ENCODE measurements around the gene PFKL. TPM values are rescaled to one million over a fixed set of nuclear protein-coding genes. Genes with fewer than 3 reads are reported as not detected.

PFKL gene
- total RNA-seq, 1 experiment from 2014 or later = 67.5 TPM

- no peaks in the 10 kb centered on the region for H3K36me3 ChIP-seq (ENCODE audit: low read depth)
- ChIA-PET POLR2A (ENCODE audit: unreplicated experiment) (no interaction called here), CTCF (no interaction called here)
- no peaks in the 10 kb centered on the region for H3K79me2 ChIP-seq (ENCODE audit: low read depth)
- no peak overlapping the region for H2AFZ ChIP-seq
- no peaks in the 10 kb centered on the region for H3K9me2 ChIP-seq (ENCODE audit: insufficient read depth)
- intact Hi-C loops (cut with micrococcal nuclease; ENCODE audit: unreplicated experiment) = no loop called here
- H4K20me1 ChIP-seq (ENCODE audit: insufficient read depth) = no peaks in the 10 kb centered on the region
- H3K4me1 ChIP-seq (replicated peaks; ENCODE audit: insufficient read depth) = peaks cover 18% of the 10 kb centered on the region
- no peak for DNase-seq
- TF ChIP-seq EZH2 (IDR thresholded peaks at IDR 0.05; ENCODE audit: low read depth) (no peak), CTCF (conservative IDR thresholded peaks at IDR 0.05) (no peak)
- H3K4me3 ChIP-seq = no peak overlapping the region
- H3K9me3 ChIP-seq (ENCODE audit: insufficient read depth, low read depth) = no peaks in the 10 kb centered on the region
- no peaks in the 10 kb centered on the region for H3F3A ChIP-seq (ENCODE audit: insufficient read depth, low read depth)
- H3K27me3 ChIP-seq (ENCODE audit: insufficient read depth, low read depth) = no peaks in the 10 kb centered on the region
- BruUV-seq (replicated peaks) = no TSS peak
- H3K27ac ChIP-seq = no peak overlapping the region
- no peak overlapping the region for H3K4me2 ChIP-seq
These were observed 41.7 kb upstream of the PFKL start for GRCh38 chr21:44258056-44258725.

GRCh38 chr21:44259082-44259705 is 40.7 kb upstream of the PFKL start:
- DNase-seq = no peak
- BruUV-seq (replicated peaks) = no TSS peak
- H3F3A ChIP-seq (ENCODE audit: insufficient read depth, low read depth) = no peaks in the 10 kb centered on the region
- H3K27me3 ChIP-seq (ENCODE audit: insufficient read depth, low read depth) = no peaks in the 10 kb centered on the region
- peaks cover 18% of the 10 kb centered on the region for H3K4me1 ChIP-seq (replicated peaks; ENCODE audit: insufficient read depth)
- ChIA-PET CTCF (no interaction called here), POLR2A (ENCODE audit: unreplicated experiment) (no interaction called here)
- no peaks in the 10 kb centered on the region for H3K36me3 ChIP-seq (ENCODE audit: low read depth)
- no peaks in the 10 kb centered on the region for H3K79me2 ChIP-seq (ENCODE audit: low read depth)
- H2AFZ ChIP-seq = no peak overlapping the region
- intact Hi-C loops (cut with micrococcal nuclease; ENCODE audit: unreplicated experiment) = no loop called here
- H3K27ac ChIP-seq = no peak overlapping the region
- no peaks in the 10 kb centered on the region for H3K9me3 ChIP-seq (ENCODE audit: insufficient read depth, low read depth)
- no peaks in the 10 kb centered on the region for H4K20me1 ChIP-seq (ENCODE audit: insufficient read depth)
- H3K4me3 ChIP-seq = no peak overlapping the region
- TF ChIP-seq CTCF (conservative IDR thresholded peaks at IDR 0.05) = no peak
- no peak for TF ChIP-seq EZH2 (IDR thresholded peaks at IDR 0.05; ENCODE audit: low read depth)
- no peaks in the 10 kb centered on the region for H3K9me2 ChIP-seq (ENCODE audit: insufficient read depth)
- H3K4me2 ChIP-seq = no peak overlapping the region

- Histone ChIP-seq H3K9me2 (ENCODE audit: insufficient read depth) (no peaks in the 10 kb centered on the region), H3F3A (ENCODE audit: insufficient read depth, low read depth) (no peaks in the 10 kb centered on the region), H3K4me3 (no peak overlapping the region), H2AFZ (no peak overlapping the region), H3K27me3 (ENCODE audit: insufficient read depth, low read depth) (no peaks in the 10 kb centered on the region), H3K79me2 (ENCODE audit: low read depth) (no peaks in the 10 kb centered on the region), H3K9me3 (ENCODE audit: insufficient read depth, low read depth) (no peaks in the 10 kb centered on the region), H4K20me1 (ENCODE audit: insufficient read depth) (no peaks in the 10 kb centered on the region), H3K4me2 (no peak overlapping the region), H3K4me1 (replicated peaks; ENCODE audit: insufficient read depth) (peaks cover 18% of the 10 kb centered on the region), H3K36me3 (ENCODE audit: low read depth) (no peaks in the 10 kb centered on the region), H3K27ac (no peak overlapping the region)
- CTCF ChIA-PET = no interaction called here
- POLR2A ChIA-PET (ENCODE audit: unreplicated experiment) = no interaction called here
- DNase-seq = no peak
- BruUV-seq (replicated peaks) = no TSS peak
- TF ChIP-seq EZH2 (IDR thresholded peaks at IDR 0.05; ENCODE audit: low read depth) (no peak), CTCF (conservative IDR thresholded peaks at IDR 0.05) (no peak)
- intact Hi-C loops (cut with micrococcal nuclease; ENCODE audit: unreplicated experiment) = no loop called here
These were observed 39.8 kb upstream of the PFKL start for GRCh38 chr21:44260066-44260465.

All from PC-9 (cell line).